Panc1 (cell line): ENCODE results near the gene NPSR1. TPM values are rescaled to one million over a fixed set of nuclear protein-coding genes. Genes with fewer than 3 reads are reported as not detected.

ENCODE experiments used
- ATAC-seq: fragments of 200-7000 bp; cut with Tn5 transposase; 2 replicates; pipeline ENCODE4 v1.9.1; 2020; ENCODE audit warnings: mild to moderate bottlenecking, moderate library complexity
- BruUV-seq: library from RNA; stranded (reverse); fragments of 400-500 nt; replicated peaks from 2 replicates; lab custom pipeline; 2021; lab: Mats Ljungman, UMichigan
- CTCF ChIA-PET: fragments of 300-600 bp; sonication (Branson Sonifier 250); formaldehyde crosslinking; loops from one replicate; lab custom pipeline; 2022; ENCODE audit warnings: antibody characterized with exemption; lab: Charles Lee
- POLR2A ChIA-PET: fragments of 300-600 bp; sonication (Branson Sonifier 250); formaldehyde crosslinking; loops from one replicate; lab custom pipeline; 2022; ENCODE audit warnings: antibody characterized with exemption; lab: Charles Lee
- DNase-seq: peaks from one replicate; pipeline ENCODE4 v3.0.0-alpha.2; 2010; ENCODE audit warnings: low read depth, low spot score
- H3K27ac ChIP-seq: 2 replicates; pipeline ENCODE4 v1.5.1; 2011; ENCODE audit warnings: mild to moderate bottlenecking, low read length, inconsistent platforms
- H3K27me3 ChIP-seq: fragments of 200-500 bp; sonication (Bioruptor generic); 2 replicates; pipeline ENCODE4 v1.6.0; 2014; ENCODE audit warnings: low read length, inconsistent platforms; ENCODE audit not compliant: control insufficient read depth, insufficient read depth
- H3K36me3 ChIP-seq: fragments of 200-500 bp; sonication (Bioruptor generic); 2 replicates; pipeline ENCODE4 v1.5.1; 2014; ENCODE audit warnings: inconsistent platforms, mild to moderate bottlenecking, low read length, moderate library complexity; ENCODE audit not compliant: control insufficient read depth, insufficient read depth
- H3K4me1 ChIP-seq: 2 replicates; pipeline ENCODE4 v1.5.1; 2011; ENCODE audit warnings: inconsistent platforms, mild to moderate bottlenecking, low read length, moderate library complexity; ENCODE audit not compliant: control insufficient read depth, insufficient read depth
- H3K4me3 ChIP-seq, 2 experiments: 2 replicates each; pipeline ENCODE4 v1.5.1; 2011 to 2012; ENCODE audit warnings: low read depth in 2 of 2, low read length in 2 of 2, mild to moderate bottlenecking in 2 of 2, inconsistent platforms in 1 of 2, moderate library complexity in 1 of 2
- H3K9me3 ChIP-seq: fragments of 200-500 bp; sonication (Bioruptor generic); 2 replicates; pipeline ENCODE4 v1.5.1; 2014; ENCODE audit warnings: low read depth, mild to moderate bottlenecking, inconsistent platforms, low read length, moderate library complexity; ENCODE audit not compliant: control insufficient read depth, insufficient read depth
- CTCF ChIP-seq: fragments of 450-650 bp; IDR thresholded peaks from 2 replicates; pipeline ENCODE4 v1.5.1; 2017; ENCODE audit warnings: mild to moderate bottlenecking
- POLR2AphosphoS5 ChIP-seq: IDR thresholded peaks from 2 replicates; pipeline ENCODE4 v1.6.1; 2012; ENCODE audit warnings: mild to moderate bottlenecking, low read depth, low read length, moderate library complexity
- SIN3A ChIP-seq: IDR thresholded peaks from 2 replicates; pipeline ENCODE4 v1.6.1; 2012; ENCODE audit warnings: low read depth, mild to moderate bottlenecking, low read length, moderate library complexity, borderline replicate concordance; ENCODE audit not compliant: insufficient read depth
- TCF7L2 ChIP-seq: IDR thresholded peaks from 2 replicates; pipeline ENCODE4 v1.6.1; 2011; ENCODE audit warnings: mild to moderate bottlenecking, low read depth, low read length, inconsistent platforms
- in situ Hi-C: cut with HindIII; loops from 2 replicates; pipeline ENCODE4 v1.10.0; 2016; ENCODE audit warnings: low sequenced_read_pairs, low pct_unique_long_range_greater_than_20kb
- intact Hi-C: fragments of 100-400 bp; cut with micrococcal nuclease; formaldehyde crosslinking; loops from one replicate; pipeline ENCODE4 v1.10.0; 2022; ENCODE audit not compliant: unreplicated experiment
- total RNA-seq: library from RNA; stranded (reverse); gene quantifications from one replicate; pipeline ENCODE4 v1.2.1, GENCODE V29; 2021; ENCODE audit not compliant: unreplicated experiment
- TF ChIP-seq, protein P1 (sequence below), 2 experiments: IDR thresholded peaks; 2 replicates each; pipeline ENCODE4 v1.6.1; 2011 to 2012; ENCODE audit warnings: low read depth in 2 of 2, control low read depth in 1 of 2, low read length in 1 of 2, mild to moderate bottlenecking in 1 of 2, moderate library complexity in 1 of 2; ENCODE audit not compliant: insufficient read depth in 1 of 2

NPSR1 gene
- total RNA-seq, 1 experiment from 2014 or later, result not detected

- CTCF ChIA-PET, result no interaction called here
- no TSS peak for BruUV-seq
- Histone ChIP-seq H3K36me3 (no peaks in the 10 kb centered on the region), H3K27me3 (no peaks in the 10 kb centered on the region), H3K4me1 (no peaks in the 10 kb centered on the region), H3K9me3 (no peaks in the 10 kb centered on the region), H3K4me3 (no peak overlapping the region), H3K27ac (no peak overlapping the region)
- ATAC-seq, result no peak
- in situ Hi-C loops, result no loop called here
- intact Hi-C loops, result no loop called here
- DNase-seq, result no peak
- no peak for TF ChIP-seq TCF7L2
- no peak for TF ChIP-seq POLR2AphosphoS5
- POLR2A ChIA-PET, result no interaction called here
Observed at GRCh38 chr7:34709771-34710170, 51.8 kb downstream of the NPSR1 start.

GRCh38 chr7:34718867-34719266 lies 60.8 kb downstream of the NPSR1 start:
- Histone ChIP-seq H3K4me3 (no peak overlapping the region), H3K27ac (no peak overlapping the region), H3K27me3 (no peaks in the 10 kb centered on the region), H3K9me3 (no peaks in the 10 kb centered on the region), H3K4me1 (no peaks in the 10 kb centered on the region), H3K36me3 (no peaks in the 10 kb centered on the region)
- peak; percentile 45; the same call in 1 of the 2 replicates for ATAC-seq
- in situ Hi-C loops, result no loop called here
- intact Hi-C loops, result no loop called here
- TF ChIP-seq, protein P1, sequence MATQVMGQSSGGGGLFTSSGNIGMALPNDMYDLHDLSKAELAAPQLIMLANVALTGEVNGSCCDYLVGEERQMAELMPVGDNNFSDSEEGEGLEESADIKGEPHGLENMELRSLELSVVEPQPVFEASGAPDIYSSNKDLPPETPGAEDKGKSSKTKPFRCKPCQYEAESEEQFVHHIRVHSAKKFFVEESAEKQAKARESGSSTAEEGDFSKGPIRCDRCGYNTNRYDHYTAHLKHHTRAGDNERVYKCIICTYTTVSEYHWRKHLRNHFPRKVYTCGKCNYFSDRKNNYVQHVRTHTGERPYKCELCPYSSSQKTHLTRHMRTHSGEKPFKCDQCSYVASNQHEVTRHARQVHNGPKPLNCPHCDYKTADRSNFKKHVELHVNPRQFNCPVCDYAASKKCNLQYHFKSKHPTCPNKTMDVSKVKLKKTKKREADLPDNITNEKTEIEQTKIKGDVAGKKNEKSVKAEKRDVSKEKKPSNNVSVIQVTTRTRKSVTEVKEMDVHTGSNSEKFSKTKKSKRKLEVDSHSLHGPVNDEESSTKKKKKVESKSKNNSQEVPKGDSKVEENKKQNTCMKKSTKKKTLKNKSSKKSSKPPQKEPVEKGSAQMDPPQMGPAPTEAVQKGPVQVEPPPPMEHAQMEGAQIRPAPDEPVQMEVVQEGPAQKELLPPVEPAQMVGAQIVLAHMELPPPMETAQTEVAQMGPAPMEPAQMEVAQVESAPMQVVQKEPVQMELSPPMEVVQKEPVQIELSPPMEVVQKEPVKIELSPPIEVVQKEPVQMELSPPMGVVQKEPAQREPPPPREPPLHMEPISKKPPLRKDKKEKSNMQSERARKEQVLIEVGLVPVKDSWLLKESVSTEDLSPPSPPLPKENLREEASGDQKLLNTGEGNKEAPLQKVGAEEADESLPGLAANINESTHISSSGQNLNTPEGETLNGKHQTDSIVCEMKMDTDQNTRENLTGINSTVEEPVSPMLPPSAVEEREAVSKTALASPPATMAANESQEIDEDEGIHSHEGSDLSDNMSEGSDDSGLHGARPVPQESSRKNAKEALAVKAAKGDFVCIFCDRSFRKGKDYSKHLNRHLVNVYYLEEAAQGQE (IDR thresholded peaks at IDR 0.05; ENCODE audit: insufficient read depth in 1 of 2, low read depth in 2 of 2, low read length in 1 of 2), result no peak
- no peak for TF ChIP-seq TCF7L2
- no peak for TF ChIP-seq SIN3A
- no peak for TF ChIP-seq CTCF
- TF ChIP-seq POLR2AphosphoS5, result no peak
- CTCF ChIA-PET, result no interaction called here
- DNase-seq, result no peak
- BruUV-seq, result no TSS peak
- POLR2A ChIA-PET, result no interaction called here

- no peak for DNase-seq
- no TSS peak for BruUV-seq
- Histone ChIP-seq H3K9me3 (no peaks in the 10 kb centered on the region), H3K36me3 (no peaks in the 10 kb centered on the region), H3K4me3 (no peak overlapping the region), H3K4me1 (no peaks in the 10 kb centered on the region), H3K27ac (no peak overlapping the region), H3K27me3 (no peaks in the 10 kb centered on the region)
- TF ChIP-seq, protein P1 (IDR thresholded peaks at IDR 0.05; ENCODE audit: insufficient read depth in 1 of 2, low read depth in 2 of 2, low read length in 1 of 2), result no peak
- TF ChIP-seq TCF7L2 (no peak), SIN3A (no peak), POLR2AphosphoS5 (no peak), CTCF (no peak)
- no peak for ATAC-seq
- intact Hi-C loops, result no loop called here
- ChIA-PET CTCF (no interaction called here), POLR2A (no interaction called here)
- in situ Hi-C loops, result no loop called here
Observed at GRCh38 chr7:34719636-34720035, 61.6 kb downstream of the NPSR1 start.
